GM18870 (cell line): Measurements from ENCODE around the gene ALOX5.
"Not testable (repeated sequence)": the region's sequence is repeated elsewhere in the genome, so short reads cannot be mapped to it uniquely, and the experiment has no call there.

ENCODE experiments used
- ATAC-seq: cut with Tn5 transposase; IDR thresholded peaks from one replicate; pipeline ENCODE4 v1.9.1; 2021; ENCODE audit warnings: moderate library complexity; ENCODE audit not compliant: unreplicated experiment

ALOX5 gene

DNA sequence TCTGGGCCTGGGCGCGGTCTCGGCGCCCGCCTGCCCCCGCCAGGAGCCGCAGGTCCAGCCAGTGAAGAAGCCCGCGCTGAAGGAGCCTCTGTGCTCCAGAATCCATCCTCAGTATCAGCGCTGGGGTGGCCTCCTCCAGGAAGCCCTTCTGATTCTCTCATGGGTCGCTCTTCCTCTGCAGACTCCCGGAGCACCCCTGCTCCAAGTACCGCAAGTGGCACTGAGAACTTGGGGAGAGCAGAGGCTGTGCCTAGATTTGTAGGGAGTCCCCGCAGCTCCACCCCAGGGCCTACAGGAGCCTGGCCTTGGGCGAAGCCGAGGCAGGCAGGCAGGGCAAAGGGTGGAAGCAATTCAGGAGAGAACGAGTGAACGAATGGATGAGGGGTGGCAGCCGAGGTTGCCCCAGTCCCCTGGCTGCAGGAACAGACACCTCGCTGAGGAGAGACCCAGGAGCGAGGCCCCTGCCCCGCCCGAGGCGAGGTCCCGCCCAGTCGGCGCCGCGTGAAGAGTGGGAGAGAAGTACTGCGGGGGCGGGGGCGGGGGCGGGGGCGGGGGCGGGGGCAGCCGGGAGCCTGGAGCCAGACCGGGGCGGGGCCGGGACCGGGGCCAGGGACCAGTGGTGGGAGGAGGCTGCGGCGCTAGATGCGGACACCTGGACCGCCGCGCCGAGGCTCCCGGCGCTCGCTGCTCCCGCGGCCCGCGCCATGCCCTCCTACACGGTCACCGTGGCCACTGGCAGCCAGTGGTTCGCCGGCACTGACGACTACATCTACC is at the start of gene ALOX5:
ALOX5 (plus strand) TSS at position 641 of the 774 bp plus-strand sequence; CDS start at position 705, 64 bp downstream.
- peak; percentile 41 for ATAC-seq

- ATAC-seq, result no peak
These were observed 48.9 kb upstream of the ALOX5 start for GRCh38 chr10:45325116-45325515.

GRCh38 chr10:45326864-45327263 is 47.2 kb upstream of the ALOX5 start:
- ATAC-seq, result not testable (repeated sequence)

- ATAC-seq, result not testable (repeated sequence)
These were observed 42.2 kb upstream of the ALOX5 start for GRCh38 chr10:45331824-45332223.

DNA sequence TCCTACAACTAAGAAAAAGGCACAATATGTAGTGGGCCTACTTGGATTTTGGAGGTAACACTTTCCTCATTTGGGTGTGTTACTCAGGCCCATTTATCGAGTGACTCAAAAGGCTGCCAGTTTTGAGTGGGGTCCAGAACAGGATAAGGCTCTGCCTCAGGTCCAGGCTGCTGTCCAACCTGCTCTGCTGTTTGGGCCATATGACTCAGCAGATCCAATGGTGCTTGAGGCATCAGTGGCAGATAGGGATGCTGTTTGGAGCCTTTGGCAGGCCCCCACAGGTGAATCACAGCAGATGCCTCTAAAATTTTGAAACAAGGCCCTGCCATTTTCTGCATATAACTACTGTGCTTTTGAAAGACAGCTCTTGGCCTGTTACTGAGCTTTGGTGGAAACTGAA is 34.1 kb upstream of the ALOX5 start:
- ATAC-seq, result no peak

DNA sequence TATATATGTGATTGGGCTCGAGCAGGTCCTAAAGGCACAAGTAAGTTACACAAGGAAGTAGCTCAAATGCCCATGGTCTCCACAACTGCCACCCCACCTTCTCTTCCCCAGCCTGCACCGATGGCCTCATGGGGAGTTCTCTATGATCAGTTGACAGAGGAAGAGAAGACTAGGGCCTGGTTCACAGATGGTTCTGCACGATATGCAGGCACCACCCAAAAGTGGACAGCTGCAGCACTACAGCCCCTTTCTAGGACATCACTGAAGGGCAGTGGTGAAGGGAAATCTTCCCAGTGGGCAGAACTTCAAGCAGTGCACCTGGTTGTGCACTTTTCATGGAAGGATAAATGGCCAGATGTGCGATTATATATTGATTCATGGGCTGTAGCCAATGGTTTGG is 33.6 kb upstream of the ALOX5 start:
- not testable (repeated sequence) for ATAC-seq

- ATAC-seq, result not testable (repeated sequence)
These were observed 27.2 kb upstream of the ALOX5 start for GRCh38 chr10:45346652-45347335.

- ATAC-seq, result not testable (repeated sequence)
These were observed 26.6 kb upstream of the ALOX5 start for GRCh38 chr10:45347464-45347863.

GRCh38 chr10:45348196-45348765 is 25.7 kb upstream of the ALOX5 start:
- ATAC-seq, result not testable (repeated sequence)

DNA sequence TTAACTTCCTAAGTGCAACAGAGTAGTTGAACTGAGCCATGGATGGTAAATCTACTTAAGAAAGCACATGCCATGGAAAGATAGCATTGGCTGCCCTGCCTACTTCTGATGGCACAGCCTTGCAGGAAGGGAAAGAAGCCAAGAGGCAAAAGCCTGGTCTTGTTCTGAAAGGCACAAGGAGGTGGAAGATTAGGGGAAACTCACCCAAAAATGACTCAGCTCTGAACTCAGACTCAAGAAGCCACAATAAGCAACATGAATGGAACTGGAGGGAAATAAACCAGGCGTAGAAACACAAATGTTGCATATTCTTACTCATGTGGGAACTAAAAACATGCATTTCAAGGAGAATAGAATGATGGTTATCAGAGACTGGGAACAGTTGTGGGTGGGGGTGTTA is 20.8 kb upstream of the ALOX5 start:
- ATAC-seq, result peak; percentile 76

DNA sequence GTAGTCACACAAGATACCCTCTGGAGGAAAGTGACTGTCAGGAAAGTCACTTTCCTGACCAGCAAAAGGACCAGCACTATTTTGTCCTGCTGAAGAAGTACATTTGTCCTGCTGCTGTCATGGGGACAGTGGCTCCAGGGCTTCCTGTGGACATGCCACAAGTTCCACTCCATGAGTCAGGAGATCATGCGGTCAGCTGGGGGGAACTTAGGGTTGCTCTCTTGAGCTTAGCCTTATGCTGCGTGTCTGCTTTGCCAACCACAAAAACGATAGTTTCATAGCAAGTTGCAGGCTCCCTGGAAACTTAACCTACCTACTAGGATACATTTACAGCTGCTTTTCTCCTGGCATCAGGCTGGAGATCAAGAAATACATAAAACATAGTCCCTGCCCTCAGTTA is 19.8 kb upstream of the ALOX5 start:
- no peak for ATAC-seq

- no peak for ATAC-seq
These were observed 18.5 kb upstream of the ALOX5 start for GRCh38 chr10:45355494-45355893.

DNA sequence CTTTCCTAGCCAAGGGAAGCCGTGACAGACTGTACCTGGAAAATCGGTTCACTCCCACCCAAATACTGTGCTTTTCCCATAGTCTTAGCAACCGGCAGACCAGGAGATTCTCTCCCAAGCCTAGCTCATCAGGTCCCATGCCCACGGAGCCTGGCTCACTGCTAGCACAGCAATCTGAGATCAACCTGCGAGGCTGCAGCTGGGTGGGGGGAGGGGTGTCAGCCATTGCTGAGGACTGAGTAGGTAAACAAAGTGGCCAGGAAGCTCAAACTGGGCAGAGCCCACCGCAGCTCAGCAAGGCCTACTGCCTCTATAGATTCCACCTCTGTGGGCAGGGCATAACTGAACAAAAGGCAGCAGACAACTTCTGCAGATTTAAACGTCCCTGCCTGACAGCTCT is 15.1 kb upstream of the ALOX5 start:
- not testable (repeated sequence) for ATAC-seq

DNA sequence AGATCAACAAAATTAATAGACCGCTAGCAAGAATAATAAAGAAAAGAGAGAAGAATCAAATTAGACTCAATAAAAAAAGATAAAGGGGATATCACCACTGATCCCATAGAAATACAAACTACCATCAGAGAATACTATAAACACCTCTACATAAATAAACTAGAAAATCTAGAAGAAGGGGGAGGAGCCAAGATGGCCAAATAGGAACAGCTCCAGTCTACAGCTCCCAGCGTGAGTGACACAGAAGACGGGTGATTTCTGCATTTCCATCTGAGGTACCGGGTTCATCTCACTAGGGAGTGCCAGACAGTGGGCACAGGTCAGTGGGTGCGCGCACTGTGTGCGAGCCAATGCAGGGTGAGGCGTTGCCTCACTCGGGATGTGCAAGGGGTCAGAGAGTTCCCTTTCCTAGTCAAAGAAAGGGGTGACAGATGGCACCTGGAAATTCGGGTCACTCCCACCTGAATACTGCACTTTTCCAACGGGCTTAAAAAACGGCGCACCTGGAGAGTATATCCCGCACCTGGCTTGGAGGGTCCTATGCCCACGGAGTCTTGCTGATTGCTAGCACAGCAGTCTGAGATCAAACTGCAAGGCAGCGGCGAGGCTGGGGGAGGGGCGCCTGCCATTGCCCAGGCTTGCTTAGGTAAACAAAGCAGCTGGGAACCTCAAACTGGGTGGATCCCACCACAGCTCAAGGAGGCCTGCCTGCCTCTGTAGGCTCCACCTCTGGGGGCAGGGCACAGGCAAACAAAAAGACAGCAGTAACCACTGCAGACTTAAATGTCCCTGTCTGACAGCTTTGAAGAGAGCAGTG is 11.8 kb upstream of the ALOX5 start:
- not testable (repeated sequence) for ATAC-seq

GRCh38 chr10:45367643-45368042 is 6.4 kb upstream of the ALOX5 start:
- not testable (repeated sequence) for ATAC-seq

DNA sequence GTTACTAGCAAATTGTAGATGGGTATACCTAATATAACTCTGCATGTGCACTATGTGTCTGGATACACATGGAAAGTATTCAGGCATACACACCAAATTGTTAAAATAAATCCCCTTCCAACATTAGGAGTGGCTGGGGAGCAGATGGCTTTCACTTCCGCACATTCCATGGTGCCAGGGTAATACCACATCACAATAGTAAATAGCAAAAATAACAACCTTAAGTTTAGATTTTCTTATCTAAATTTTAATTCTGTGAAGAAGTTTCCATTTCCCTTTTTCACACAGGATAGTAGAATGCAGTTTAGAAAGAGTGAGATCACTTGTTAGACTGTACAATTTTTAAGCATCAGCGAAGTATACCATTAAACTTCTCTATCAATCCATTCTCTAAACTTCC is 5.8 kb upstream of the ALOX5 start:
- no peak for ATAC-seq

GRCh38 chr10:45370202-45370955 is 3.6 kb upstream of the ALOX5 start:
- no peak for ATAC-seq

- ATAC-seq, result no peak
These were observed 2.5 kb upstream of the ALOX5 start for GRCh38 chr10:45371560-45371959.

DNA sequence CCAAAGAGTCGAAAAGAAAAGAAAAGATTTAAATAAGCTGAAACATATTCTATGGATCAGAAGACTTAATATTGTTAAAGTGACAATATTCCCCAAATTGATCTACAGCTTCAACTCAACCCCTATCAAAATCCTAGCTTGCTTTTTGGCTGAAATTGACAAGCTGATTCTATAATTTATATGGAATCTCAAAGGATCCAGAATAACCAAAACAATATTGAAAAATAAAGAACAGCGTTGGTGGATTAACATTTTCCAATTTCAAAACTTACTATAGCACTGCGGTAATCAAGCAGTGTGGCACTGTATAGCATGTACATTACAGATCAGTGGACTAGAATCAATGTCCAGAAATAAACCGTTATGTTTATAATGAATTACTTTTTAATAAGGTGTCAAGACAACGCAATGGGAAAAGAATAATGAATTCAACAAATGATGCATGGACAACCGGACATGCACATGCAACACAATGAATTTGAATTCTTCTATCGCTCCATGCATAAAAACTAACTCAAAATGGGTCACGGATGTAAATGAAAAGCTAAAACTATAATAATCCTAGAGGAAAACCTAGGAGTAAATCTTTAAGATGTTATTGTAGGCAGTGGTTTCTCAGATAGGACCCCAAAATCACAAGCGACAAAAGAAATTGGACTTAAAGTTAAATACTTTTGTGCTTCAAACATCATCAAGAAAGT is 1.6 kb upstream of the ALOX5 start:
- no peak for ATAC-seq
